HL-60 (cell line): ENCODE results near the gene HOXB1.

Experiments used
- DNase-seq, 2 experiments: peaks; one replicate each; pipeline ENCODE4 v3.0.0-alpha.2; 2010 to 2020; ENCODE audit warnings: low read depth in 1 of 2, low spot score in 1 of 2
- H3K27ac ChIP-seq: fragments of 250-450 bp; sonication (Bioruptor Pico); replicated peaks from 2 replicates; pipeline ENCODE4 v1.5.1; 2020; ENCODE audit warnings: mild to moderate bottlenecking, moderate library complexity
- H3K27me3 ChIP-seq: fragments of 250-450 bp; sonication (Bioruptor Pico); 2 replicates; pipeline ENCODE4 v1.5.1; 2021; ENCODE audit warnings: mild to moderate bottlenecking, moderate library complexity; ENCODE audit not compliant: insufficient read depth, poor library complexity, severe bottlenecking
- H3K4me3 ChIP-seq: replicated peaks from 2 replicates; pipeline ENCODE4 v1.5.1; 2011; ENCODE audit warnings: mild to moderate bottlenecking, control low read depth, low read length; ENCODE audit not compliant: insufficient read depth
- GABPA ChIP-seq: IDR thresholded peaks from 2 replicates; pipeline ENCODE4 v1.6.1; 2012; ENCODE audit warnings: low read depth
- POLR2AphosphoS5 ChIP-seq: IDR thresholded peaks from 2 replicates; pipeline ENCODE4 v1.6.1; 2012; ENCODE audit warnings: low read depth
- SPI1 ChIP-seq: IDR thresholded peaks from 2 replicates; pipeline ENCODE4 v1.6.1; 2012; ENCODE audit warnings: low read depth, mild to moderate bottlenecking, borderline replicate concordance
- TF ChIP-seq, protein P1 (sequence below): IDR thresholded peaks from 2 replicates; pipeline ENCODE4 v1.6.1; 2012; ENCODE audit warnings: low read depth; ENCODE audit not compliant: insufficient replicate concordance
- TF ChIP-seq, protein P2 (sequence below): IDR thresholded peaks from one replicate; pipeline ENCODE4 v1.5.1; 2011; ENCODE audit warnings: low read length, control low read depth, inconsistent platforms; ENCODE audit not compliant: insufficient read depth

Gene HOXB1

DNA sequence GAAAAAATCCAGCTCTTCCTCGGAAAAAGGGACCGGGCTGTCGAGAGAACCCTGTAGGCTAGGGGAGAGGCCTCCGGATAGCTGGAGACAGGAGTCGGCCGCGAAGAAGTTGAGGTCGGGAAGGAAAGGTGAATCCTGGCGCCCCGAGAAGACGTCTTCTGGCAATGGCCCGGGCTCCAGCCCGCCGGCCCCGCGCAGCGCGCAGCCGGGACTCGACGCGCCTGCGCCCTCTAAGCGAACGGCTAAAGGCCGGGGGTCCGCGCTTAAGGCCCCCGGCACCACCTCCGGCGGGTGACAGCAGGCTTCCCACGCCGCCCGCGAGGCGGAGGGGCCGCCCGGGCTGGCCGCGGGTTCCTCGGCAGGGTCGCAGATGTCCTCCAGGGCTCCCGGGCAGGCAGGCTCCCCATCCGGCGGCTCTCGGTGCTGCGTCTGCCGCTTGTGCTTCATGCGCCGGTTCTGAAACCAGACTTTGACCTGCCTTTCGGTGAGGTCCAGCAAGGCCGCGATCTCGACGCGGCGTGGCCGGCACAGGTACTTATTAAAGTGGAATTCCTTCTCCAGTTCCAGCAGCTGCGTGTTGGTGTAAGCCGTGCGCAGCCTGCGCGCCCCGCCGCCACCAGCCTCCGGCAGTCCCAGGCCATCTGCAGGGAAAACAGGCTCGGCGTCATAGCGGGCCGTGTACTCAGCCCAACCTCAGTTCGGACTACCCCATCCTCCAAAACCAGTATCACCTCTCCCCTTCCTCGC, 12.5 kb upstream of the HOXB1 start:
- H3K27me3 ChIP-seq, result peaks cover 80% of the 10 kb centered on the region
- H3K4me3 ChIP-seq, result no peak overlapping the region
- DNase-seq, result no peak
- TF ChIP-seq, protein P1, sequence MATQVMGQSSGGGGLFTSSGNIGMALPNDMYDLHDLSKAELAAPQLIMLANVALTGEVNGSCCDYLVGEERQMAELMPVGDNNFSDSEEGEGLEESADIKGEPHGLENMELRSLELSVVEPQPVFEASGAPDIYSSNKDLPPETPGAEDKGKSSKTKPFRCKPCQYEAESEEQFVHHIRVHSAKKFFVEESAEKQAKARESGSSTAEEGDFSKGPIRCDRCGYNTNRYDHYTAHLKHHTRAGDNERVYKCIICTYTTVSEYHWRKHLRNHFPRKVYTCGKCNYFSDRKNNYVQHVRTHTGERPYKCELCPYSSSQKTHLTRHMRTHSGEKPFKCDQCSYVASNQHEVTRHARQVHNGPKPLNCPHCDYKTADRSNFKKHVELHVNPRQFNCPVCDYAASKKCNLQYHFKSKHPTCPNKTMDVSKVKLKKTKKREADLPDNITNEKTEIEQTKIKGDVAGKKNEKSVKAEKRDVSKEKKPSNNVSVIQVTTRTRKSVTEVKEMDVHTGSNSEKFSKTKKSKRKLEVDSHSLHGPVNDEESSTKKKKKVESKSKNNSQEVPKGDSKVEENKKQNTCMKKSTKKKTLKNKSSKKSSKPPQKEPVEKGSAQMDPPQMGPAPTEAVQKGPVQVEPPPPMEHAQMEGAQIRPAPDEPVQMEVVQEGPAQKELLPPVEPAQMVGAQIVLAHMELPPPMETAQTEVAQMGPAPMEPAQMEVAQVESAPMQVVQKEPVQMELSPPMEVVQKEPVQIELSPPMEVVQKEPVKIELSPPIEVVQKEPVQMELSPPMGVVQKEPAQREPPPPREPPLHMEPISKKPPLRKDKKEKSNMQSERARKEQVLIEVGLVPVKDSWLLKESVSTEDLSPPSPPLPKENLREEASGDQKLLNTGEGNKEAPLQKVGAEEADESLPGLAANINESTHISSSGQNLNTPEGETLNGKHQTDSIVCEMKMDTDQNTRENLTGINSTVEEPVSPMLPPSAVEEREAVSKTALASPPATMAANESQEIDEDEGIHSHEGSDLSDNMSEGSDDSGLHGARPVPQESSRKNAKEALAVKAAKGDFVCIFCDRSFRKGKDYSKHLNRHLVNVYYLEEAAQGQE, result no peak
- TF ChIP-seq POLR2AphosphoS5, result no peak
- no peak for TF ChIP-seq SPI1
- no peak for TF ChIP-seq GABPA
- TF ChIP-seq, protein P2, sequence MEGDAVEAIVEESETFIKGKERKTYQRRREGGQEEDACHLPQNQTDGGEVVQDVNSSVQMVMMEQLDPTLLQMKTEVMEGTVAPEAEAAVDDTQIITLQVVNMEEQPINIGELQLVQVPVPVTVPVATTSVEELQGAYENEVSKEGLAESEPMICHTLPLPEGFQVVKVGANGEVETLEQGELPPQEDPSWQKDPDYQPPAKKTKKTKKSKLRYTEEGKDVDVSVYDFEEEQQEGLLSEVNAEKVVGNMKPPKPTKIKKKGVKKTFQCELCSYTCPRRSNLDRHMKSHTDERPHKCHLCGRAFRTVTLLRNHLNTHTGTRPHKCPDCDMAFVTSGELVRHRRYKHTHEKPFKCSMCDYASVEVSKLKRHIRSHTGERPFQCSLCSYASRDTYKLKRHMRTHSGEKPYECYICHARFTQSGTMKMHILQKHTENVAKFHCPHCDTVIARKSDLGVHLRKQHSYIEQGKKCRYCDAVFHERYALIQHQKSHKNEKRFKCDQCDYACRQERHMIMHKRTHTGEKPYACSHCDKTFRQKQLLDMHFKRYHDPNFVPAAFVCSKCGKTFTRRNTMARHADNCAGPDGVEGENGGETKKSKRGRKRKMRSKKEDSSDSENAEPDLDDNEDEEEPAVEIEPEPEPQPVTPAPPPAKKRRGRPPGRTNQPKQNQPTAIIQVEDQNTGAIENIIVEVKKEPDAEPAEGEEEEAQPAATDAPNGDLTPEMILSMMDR, result no peak
- no peak overlapping the region for H3K27ac ChIP-seq

DNA sequence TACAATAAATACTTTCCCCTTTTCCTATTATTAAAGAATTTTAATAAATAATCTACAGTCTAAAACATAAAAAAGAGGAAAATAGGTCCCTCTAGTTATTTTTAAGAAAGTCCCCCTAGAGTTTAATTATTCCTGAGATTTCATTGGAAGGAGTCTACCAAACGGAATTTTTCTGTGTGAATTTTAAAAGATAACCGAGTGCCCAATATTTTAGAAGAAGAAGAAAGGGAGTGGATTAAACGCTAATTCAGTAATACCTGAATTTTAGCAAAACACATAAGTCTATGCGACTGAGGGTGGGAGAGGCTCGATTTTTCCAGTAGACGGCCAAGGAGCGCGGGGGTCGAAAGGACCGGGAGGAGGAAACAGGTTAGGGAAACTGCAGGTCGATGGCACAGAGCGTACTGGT, 11.9 kb upstream of the HOXB1 start:
- H3K4me3 ChIP-seq, result no peak overlapping the region
- DNase-seq, result no peak
- peaks cover 74% of the 10 kb centered on the region for H3K27me3 ChIP-seq
- H3K27ac ChIP-seq, result no peak overlapping the region
- TF ChIP-seq, protein P1, result no peak
- TF ChIP-seq, protein P2, result no peak
- TF ChIP-seq GABPA (no peak), POLR2AphosphoS5 (no peak), SPI1 (no peak)

DNA sequence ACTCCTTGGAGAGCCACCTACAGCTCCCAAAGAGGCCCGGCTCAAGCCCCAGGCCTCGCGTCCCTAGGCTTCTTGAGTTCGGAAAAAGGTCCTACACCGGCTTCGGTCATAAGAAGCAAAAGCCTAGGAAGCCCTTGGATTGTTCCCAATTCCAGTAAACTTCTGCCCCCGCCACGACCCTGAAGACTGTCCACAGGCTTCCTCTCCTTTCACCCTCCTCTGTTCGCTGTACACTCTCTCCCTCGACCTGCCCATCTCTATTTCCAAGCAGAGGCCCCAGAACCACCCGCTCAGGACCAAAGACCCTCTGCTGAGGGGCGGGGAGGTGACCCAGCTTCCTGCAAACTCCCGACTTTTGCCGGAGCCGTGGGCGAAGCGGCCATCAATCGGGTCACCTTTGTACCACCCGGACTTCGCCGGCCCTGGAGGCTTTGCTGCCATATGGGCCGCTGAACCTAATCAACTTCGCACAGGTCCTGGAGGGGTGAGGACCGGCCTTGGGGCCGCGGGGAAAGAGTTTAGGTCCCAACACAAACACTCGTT, 11.4 kb upstream of the HOXB1 start:
- peaks cover 69% of the 10 kb centered on the region for H3K27me3 ChIP-seq
- H3K4me3 ChIP-seq, result no peak overlapping the region
- TF ChIP-seq, protein P1, result no peak
- TF ChIP-seq SPI1 (no peak), GABPA (no peak), POLR2AphosphoS5 (no peak)
- TF ChIP-seq, protein P2, result no peak
- no peak for DNase-seq
- no peak overlapping the region for H3K27ac ChIP-seq
